Neuronal stem cell (in vitro differentiated cells): ENCODE measurements around the gene RBFOX2.

Experiments used
- DNase-seq: peaks from one replicate; pipeline ENCODE4 v3.0.0-alpha.2; 2013; ENCODE audit warnings: low spot score
- H2AFZ ChIP-seq: one replicate; pipeline ENCODE4 v1.6.1; 2013; ENCODE audit warnings: mild to moderate bottlenecking, low read length, inconsistent platforms
- H2AK5ac ChIP-seq: 2 replicates; pipeline ENCODE4 v1.6.1; 2013; ENCODE audit warnings: low read depth, mild to moderate bottlenecking, inconsistent platforms, low read length, moderate library complexity, mixed read lengths
- H2BK120ac ChIP-seq: 2 replicates; pipeline ENCODE4 v1.6.1; 2013; ENCODE audit warnings: low read depth, mild to moderate bottlenecking, inconsistent platforms, low read length, moderate library complexity, mixed read lengths
- H2BK12ac ChIP-seq: one replicate; pipeline ENCODE4 v1.6.1; 2013; ENCODE audit warnings: low read length, inconsistent platforms
- H2BK15ac ChIP-seq: 2 replicates; pipeline ENCODE4 v1.6.1; 2013; ENCODE audit warnings: mild to moderate bottlenecking, low read length, inconsistent platforms, mixed read lengths
- H2BK5ac ChIP-seq: one replicate; pipeline ENCODE4 v1.6.1; 2013; ENCODE audit warnings: inconsistent platforms, mild to moderate bottlenecking, low read length, moderate library complexity
- H3K14ac ChIP-seq: one replicate; pipeline ENCODE4 v1.6.1; 2013; ENCODE audit warnings: low read length, inconsistent platforms
- H3K18ac ChIP-seq: 2 replicates; pipeline ENCODE4 v1.6.1; 2013; ENCODE audit warnings: low read length, inconsistent platforms
- H3K23ac ChIP-seq: 2 replicates; pipeline ENCODE4 v1.6.1; 2013; ENCODE audit warnings: low read depth, mild to moderate bottlenecking, mixed read lengths, low read length, inconsistent platforms; ENCODE audit not compliant: poor library complexity
- H3K27ac ChIP-seq: replicated peaks from 3 replicates; pipeline ENCODE4 v1.5.1; 2013; ENCODE audit warnings: low read length, inconsistent platforms
- H3K27me3 ChIP-seq, 3 experiments: 2 replicates each; pipeline ENCODE4 v1.6.1; 2013; ENCODE audit warnings: low read length in 3 of 3, mild to moderate bottlenecking in 2 of 3, inconsistent platforms in 1 of 3, low read depth in 1 of 3, mixed read lengths in 1 of 3, moderate library complexity in 1 of 3; ENCODE audit not compliant: control insufficient read depth in 3 of 3, insufficient read depth in 3 of 3
- H3K36me3 ChIP-seq, 2 donors: replicated peaks in 1 of 2; 2 replicates each; pipeline ENCODE4 v1.6.1; 2013; ENCODE audit warnings: low read length in 2 of 2; ENCODE audit not compliant: control insufficient read depth in 2 of 2, insufficient read depth in 2 of 2
- H3K4ac ChIP-seq: 2 replicates; pipeline ENCODE4 v1.6.1; 2013; ENCODE audit warnings: inconsistent platforms, mild to moderate bottlenecking, low read length, moderate library complexity
- H3K4me1 ChIP-seq, 2 donors: 1 replicate in 1 of 2; 2 replicates in 1 of 2; pipeline ENCODE4 v1.6.1; 2013; ENCODE audit warnings: low read length in 2 of 2, low read depth in 1 of 2; ENCODE audit not compliant: control insufficient read depth in 2 of 2, insufficient read depth in 1 of 2
- H3K4me2 ChIP-seq: one replicate; pipeline ENCODE4 v1.6.1; 2013; ENCODE audit warnings: mild to moderate bottlenecking, low read length, inconsistent platforms; ENCODE audit not compliant: insufficient read depth, poor library complexity, severe bottlenecking
- H3K4me3 ChIP-seq, 2 donors: 2 replicates each; pipeline ENCODE4 v1.5.1; 2013; ENCODE audit warnings: low read length in 2 of 2, mild to moderate bottlenecking in 2 of 2, inconsistent platforms in 1 of 2, moderate library complexity in 1 of 2
- H3K79me1 ChIP-seq: one replicate; pipeline ENCODE4 v1.6.1; 2013; ENCODE audit warnings: low read depth, mild to moderate bottlenecking, inconsistent platforms, low read length, moderate library complexity
- H3K9ac ChIP-seq: one replicate; pipeline ENCODE4 v1.6.1; 2013; ENCODE audit warnings: mild to moderate bottlenecking, low read depth, low read length, inconsistent platforms; ENCODE audit not compliant: poor library complexity
- H3K9me3 ChIP-seq, 2 donors: replicated peaks in 1 of 2; 2 replicates each; pipeline versions ENCODE3 to v1.6.1; 2013; ENCODE audit warnings: low read length in 2 of 2, mild to moderate bottlenecking in 2 of 2, inconsistent platforms in 1 of 2, low read depth in 1 of 2, mixed read lengths in 1 of 2, moderate library complexity in 1 of 2; ENCODE audit not compliant: control insufficient read depth in 2 of 2, insufficient read depth in 1 of 2
- H4K8ac ChIP-seq: one replicate; pipeline ENCODE4 v1.6.1; 2013; ENCODE audit warnings: low read depth, mild to moderate bottlenecking, inconsistent platforms, low read length, moderate library complexity
- H4K91ac ChIP-seq: one replicate; pipeline ENCODE4 v1.6.1; 2013; ENCODE audit warnings: low read length, low read depth, mild to moderate bottlenecking, inconsistent platforms; ENCODE audit not compliant: poor library complexity
- WGBS, 2 donors: extraction: QIAGEN DNeasy Blood & Tissue Kit; methylation state at CpG; one replicate each; pipeline ENCODE4 v1.1.7; 2013; ENCODE audit warnings: missing lambda C conversion rate in 2 of 2, mixed read lengths in 1 of 2; ENCODE audit not compliant: insufficient read length in 2 of 2, insufficient replicate concordance in 1 of 2; ENCODE audit errors: extremely low coverage in 2 of 2; 5-methylcytosine and 5-hydroxymethylcytosine counted together

RBFOX2 gene

GRCh38 chr22:35910003-35910769 lies 118.4 kb downstream of the RBFOX2 start:
- WGBS, 2 donors, result no CpG with 5 or more reads among the region's 4 CpGs
- Histone ChIP-seq H3K27ac (peak overlapping the region; percentile 42), H3K4me1 (peaks cover 8% of the 10 kb centered on the region in 2 donors)

GRCh38 chr22:35905894-35906293 lies 122.7 kb downstream of the RBFOX2 start:
- no peak overlapping the region for H3K23ac ChIP-seq
- no peaks in the 10 kb centered on the region for H3K36me3 ChIP-seq
- no peak overlapping the region for H3K4me2 ChIP-seq
- no peak overlapping the region for H3K9ac ChIP-seq
- H3K14ac ChIP-seq, result no peak overlapping the region
- H2AFZ ChIP-seq, result no peak overlapping the region
- H3K27me3 ChIP-seq, result no peaks in the 10 kb centered on the region
- H3K9me3 ChIP-seq, result no peaks in the 10 kb centered on the region
- H3K4me1 ChIP-seq, result peaks cover 6 to 7% of the 10 kb centered on the region in 2 donors
- H3K4ac ChIP-seq, result no peak overlapping the region
- no peak overlapping the region for H2BK120ac ChIP-seq
- no peak overlapping the region for H3K18ac ChIP-seq
- H4K8ac ChIP-seq, result no peak overlapping the region
- no CpG with 5 or more reads among the region's 1 CpG for whole genome bisulfite sequencing, 2 donors
- H2BK15ac ChIP-seq, result no peak overlapping the region
- H2BK5ac ChIP-seq, result no peak overlapping the region
- H2BK12ac ChIP-seq, result no peak overlapping the region
- no peak overlapping the region for H3K4me3 ChIP-seq
- H4K91ac ChIP-seq, result no peak overlapping the region
- peaks cover 2% of the 10 kb centered on the region for H3K79me1 ChIP-seq
- no peak for DNase-seq
- no peak overlapping the region for H2AK5ac ChIP-seq
- H3K27ac ChIP-seq, result no peak overlapping the region

More at GRCh38 chr22:35910003-35910769, 118.4 kb downstream of the RBFOX2 start:
- Histone ChIP-seq H4K8ac (no peak overlapping the region), H2AFZ (no peak overlapping the region), H2AK5ac (no peak overlapping the region), H2BK120ac (no peak overlapping the region), H2BK5ac (no peak overlapping the region), H3K36me3 (no peaks in the 10 kb centered on the region), H4K91ac (no peak overlapping the region), H3K9me3 (no peaks in the 10 kb centered on the region), H3K4me2 (no peak overlapping the region), H3K14ac (no peak overlapping the region), H3K4ac (no peak overlapping the region), H2BK15ac (no peak overlapping the region), H3K27me3 (no peaks in the 10 kb centered on the region), H3K4me3 (no peak overlapping the region), H3K18ac (no peak overlapping the region), H3K9ac (no peak overlapping the region), H2BK12ac (no peak overlapping the region), H3K23ac (no peak overlapping the region), H3K79me1 (peaks cover 4% of the 10 kb centered on the region)
- DNase-seq, result no peak

- H3K4ac ChIP-seq, result no peak overlapping the region
- H3K14ac ChIP-seq, result no peak overlapping the region
- DNase-seq, result no peak
- H2BK15ac ChIP-seq, result no peak overlapping the region
- no peak overlapping the region for H2AFZ ChIP-seq
- no CpG with 5 or more reads among the region's 6 CpGs for WGBS, 2 donors
- no peak overlapping the region for H3K23ac ChIP-seq
- H3K4me3 ChIP-seq, result no peak overlapping the region
- H3K9me3 ChIP-seq, result no peaks in the 10 kb centered on the region
- H4K91ac ChIP-seq, result no peak overlapping the region
- no peak overlapping the region for H2BK120ac ChIP-seq
- peaks cover 2% of the 10 kb centered on the region for H3K79me1 ChIP-seq
- H3K18ac ChIP-seq, result no peak overlapping the region
- H2BK5ac ChIP-seq, result no peak overlapping the region
- H2BK12ac ChIP-seq, result no peak overlapping the region
- peaks cover 6 to 12% of the 10 kb centered on the region in 2 donors for H3K4me1 ChIP-seq
- H3K27ac ChIP-seq, result no peak overlapping the region
- H3K27me3 ChIP-seq, result no peaks in the 10 kb centered on the region
- no peak overlapping the region for H3K4me2 ChIP-seq
- H2AK5ac ChIP-seq, result no peak overlapping the region
- no peak overlapping the region for H4K8ac ChIP-seq
- no peaks in the 10 kb centered on the region for H3K36me3 ChIP-seq
- no peak overlapping the region for H3K9ac ChIP-seq
Measured at GRCh38 chr22:35904752-35905151, 123.9 kb downstream of the RBFOX2 start.

- Histone ChIP-seq H3K9ac (no peak overlapping the region), H2BK120ac (no peak overlapping the region), H3K4me3 (no peak overlapping the region), H3K27ac (no peak overlapping the region), H3K14ac (no peak overlapping the region), H3K27me3 (no peaks in the 10 kb centered on the region), H3K4ac (no peak overlapping the region), H4K91ac (no peak overlapping the region), H3K9me3 (no peaks in the 10 kb centered on the region), H2BK5ac (no peak overlapping the region), H3K18ac (no peak overlapping the region), H2AK5ac (no peak overlapping the region), H3K79me1 (peaks cover 2% of the 10 kb centered on the region), H3K36me3 (no peaks in the 10 kb centered on the region), H3K23ac (no peak overlapping the region), H2BK12ac (no peak overlapping the region), H2AFZ (no peak overlapping the region), H4K8ac (no peak overlapping the region), H3K4me1 (peaks cover 6 to 12% of the 10 kb centered on the region in 2 donors), H2BK15ac (no peak overlapping the region), H3K4me2 (no peak overlapping the region)
- WGBS, 2 donors, result no CpG with 5 or more reads among the region's 2 CpGs
- DNase-seq, result no peak
Measured at GRCh38 chr22:35904336-35904692, 124.3 kb downstream of the RBFOX2 start.
